T follicular helper cell (primary cell): ENCODE results near the gene CDH19.
"Not testable (repeated sequence)": the region's sequence is repeated elsewhere in the genome, so short reads cannot be mapped to it uniquely, and the experiment has no call there.

Source experiments
- DNase-seq: peaks from one replicate; pipeline ENCODE4 v3.0.0-alpha.2; 2020; ENCODE audit warnings: low read depth

CDH19 gene

DNA sequence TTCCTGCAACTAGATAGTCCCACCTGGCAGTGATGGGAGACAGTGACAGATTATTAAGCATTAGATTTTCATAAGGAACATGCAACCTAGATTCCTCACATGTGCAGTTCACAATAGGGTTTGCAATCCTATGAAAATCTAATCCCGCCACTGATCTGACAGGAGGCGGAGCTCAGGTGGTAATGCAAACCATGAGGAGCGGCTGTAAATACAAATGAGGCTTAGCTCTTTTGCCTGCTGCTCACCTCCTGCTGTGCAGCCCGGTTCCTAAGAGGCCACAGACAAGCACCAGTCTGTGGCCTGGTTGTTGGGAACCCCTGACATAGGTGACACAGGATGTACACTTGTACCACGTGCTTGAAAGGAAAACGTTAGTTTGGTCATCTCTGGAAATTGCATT, 41.6 kb downstream of the CDH19 start:
- no peak for DNase-seq

GRCh38 chr18:66560094-66560493, 43.8 kb downstream of the CDH19 start:
- no peak for DNase-seq

- DNase-seq: no peak
These were observed 45.1 kb downstream of the CDH19 start for GRCh38 chr18:66558773-66559172.

GRCh38 chr18:66557091-66557490, 46.8 kb downstream of the CDH19 start:
- DNase-seq: no peak

- DNase-seq: no peak
These were observed 48.3 kb downstream of the CDH19 start for GRCh38 chr18:66555585-66555984.

- DNase-seq: no peak
These were observed 50.1 kb downstream of the CDH19 start for GRCh38 chr18:66553824-66554223.

DNA sequence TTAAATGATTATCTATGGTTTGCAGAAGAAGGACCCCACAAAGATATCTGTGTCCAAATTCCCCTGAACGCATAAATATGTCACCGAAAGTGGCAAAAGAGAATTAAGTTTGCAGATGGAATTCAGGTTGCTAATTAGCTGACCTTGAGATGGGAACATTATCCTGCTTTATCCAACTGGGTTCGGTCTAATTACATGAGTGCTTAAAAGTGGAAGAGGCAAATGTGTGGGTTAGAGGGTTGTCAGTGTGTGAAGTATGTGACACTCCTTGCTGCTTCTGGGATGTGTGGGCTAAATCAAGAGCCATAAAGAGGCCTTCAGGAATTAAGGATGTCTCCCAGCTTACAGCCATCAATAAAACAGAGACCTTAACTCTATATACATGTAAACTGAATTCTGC, 53.5 kb downstream of the CDH19 start:
- no peak for DNase-seq

DNA sequence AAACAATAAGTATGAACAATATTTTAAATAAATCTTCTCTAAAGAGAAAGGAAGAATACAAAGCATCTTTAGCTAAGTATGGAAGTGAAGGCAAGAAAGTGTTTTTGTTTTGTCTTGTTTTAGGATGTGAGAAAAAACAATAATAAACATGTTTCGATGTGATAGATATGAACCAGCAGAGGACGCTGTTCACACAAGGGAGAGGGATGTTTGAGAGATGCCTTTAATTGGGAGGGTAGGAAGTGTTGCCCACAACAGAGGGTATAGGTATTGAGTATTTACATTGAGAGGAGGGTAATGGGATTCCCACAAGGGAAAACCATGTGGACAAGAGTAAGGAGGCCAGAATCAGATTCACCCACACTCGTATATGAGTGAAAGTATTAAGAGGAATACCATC, 55.1 kb downstream of the CDH19 start:
- no peak for DNase-seq

DNA sequence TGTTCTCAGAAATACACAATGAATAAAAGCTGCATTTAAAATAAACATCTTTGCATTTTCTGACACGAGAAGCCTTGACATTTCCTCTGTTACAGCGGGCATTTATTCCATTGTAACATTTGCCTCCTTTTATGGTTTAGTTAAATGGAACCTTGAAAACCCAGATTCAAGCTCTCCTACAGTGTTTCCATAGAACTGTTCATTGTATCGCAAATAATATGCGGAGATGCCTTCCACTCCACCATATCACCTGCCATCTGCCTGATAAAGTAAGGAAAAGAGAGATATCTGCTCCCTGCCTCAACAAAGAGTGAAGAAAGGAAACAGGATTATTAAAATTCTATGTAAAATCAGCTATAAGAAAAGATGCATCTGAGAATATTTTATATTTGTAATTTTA, 69.8 kb downstream of the CDH19 start:
- no peak for DNase-seq

GRCh38 chr18:66533693-66534092, 70.2 kb downstream of the CDH19 start:
- DNase-seq: no peak

- no peak for DNase-seq
These were observed 80.5 kb downstream of the CDH19 start for GRCh38 chr18:66523219-66523991.

DNA sequence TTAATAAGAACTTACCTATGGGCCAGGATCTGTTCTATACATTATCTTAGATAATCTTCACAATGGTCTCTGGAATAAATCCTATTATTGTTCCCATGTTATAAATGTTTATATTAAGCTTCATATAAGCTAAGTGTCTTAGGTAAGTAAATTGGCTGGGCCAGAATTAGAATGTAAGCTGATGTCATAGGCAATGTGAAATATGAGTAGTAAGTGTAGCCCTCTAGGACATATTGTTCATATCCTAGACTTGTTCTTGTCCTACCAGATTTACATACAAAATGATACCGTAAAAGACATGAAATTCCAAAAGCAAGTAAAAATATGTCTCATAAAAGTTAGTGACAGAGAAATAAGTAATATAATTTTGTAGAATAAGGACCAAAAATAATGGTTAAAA, 89.9 kb downstream of the CDH19 start:
- no peak for DNase-seq

DNA sequence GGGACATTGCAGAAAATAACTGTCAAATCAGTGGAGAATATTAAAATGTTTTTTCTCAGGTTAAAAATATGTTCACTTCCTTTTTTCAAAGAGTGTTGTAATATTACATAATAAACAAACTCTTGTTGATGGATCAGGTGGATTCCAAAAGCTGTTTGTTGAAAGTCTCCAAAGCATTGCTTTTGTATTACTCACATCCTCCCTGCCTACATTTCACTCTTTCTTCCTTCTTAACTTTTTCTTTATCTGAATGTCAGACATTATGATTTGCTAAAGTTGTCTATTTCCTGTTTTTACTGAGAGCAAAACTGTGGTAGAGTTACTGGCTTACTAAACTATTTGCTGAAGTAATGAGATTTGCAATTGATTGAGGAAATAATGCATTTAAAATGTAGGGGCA, 92.1 kb downstream of the CDH19 start:
- DNase-seq: no peak

- no peak for DNase-seq
These were observed 92.6 kb downstream of the CDH19 start for GRCh38 chr18:66511289-66511688.

GRCh38 chr18:66510357-66511045, 93.4 kb downstream of the CDH19 start:
- DNase-seq: no peak

DNA sequence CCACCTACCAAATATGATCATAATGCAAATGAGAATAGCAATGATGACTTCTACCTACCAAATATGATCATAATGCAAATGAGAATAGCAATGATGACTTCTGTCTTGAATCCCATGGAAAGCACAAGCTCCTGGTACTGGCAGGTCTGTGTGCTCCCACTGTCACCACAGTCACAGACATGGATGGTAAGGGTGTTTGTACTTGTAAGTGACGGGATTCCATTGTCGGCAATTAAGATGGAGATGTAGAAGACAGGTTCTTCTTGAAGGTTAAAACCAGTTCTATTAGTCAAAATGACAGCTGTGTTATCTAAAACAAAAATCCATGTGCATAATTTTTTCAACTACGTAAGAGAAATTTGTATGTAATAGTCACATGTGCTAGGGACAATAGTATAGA, 95.0 kb downstream of the CDH19 start:
- DNase-seq: no peak

- no peak for DNase-seq
These were observed 97.7 kb downstream of the CDH19 start for GRCh38 chr18:66506178-66506577.

GRCh38 chr18:66497351-66497750, 106.5 kb downstream of the CDH19 start:
- DNase-seq: no peak

DNA sequence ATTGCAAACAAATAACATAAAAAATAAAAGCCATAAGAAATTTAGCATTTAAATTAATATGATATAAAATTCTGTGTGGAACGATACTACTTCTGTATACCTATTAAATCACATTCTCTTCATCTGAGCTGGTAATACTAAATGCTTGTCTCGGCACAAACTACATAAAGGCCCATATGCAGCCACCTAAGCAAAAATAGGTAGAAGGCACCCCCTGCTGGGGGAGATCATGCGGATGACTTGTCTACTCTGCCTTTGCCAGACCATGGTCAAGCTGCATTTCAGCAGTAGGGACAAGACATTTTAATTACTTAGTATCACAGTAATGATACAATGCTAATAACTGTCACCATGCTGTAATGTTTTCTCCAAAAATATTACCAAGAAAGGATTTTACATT, 108.0 kb downstream of the CDH19 start:
- DNase-seq: no peak

GRCh38 chr18:66473882-66474281, 130.0 kb downstream of the CDH19 start:
- no peak for DNase-seq

DNA sequence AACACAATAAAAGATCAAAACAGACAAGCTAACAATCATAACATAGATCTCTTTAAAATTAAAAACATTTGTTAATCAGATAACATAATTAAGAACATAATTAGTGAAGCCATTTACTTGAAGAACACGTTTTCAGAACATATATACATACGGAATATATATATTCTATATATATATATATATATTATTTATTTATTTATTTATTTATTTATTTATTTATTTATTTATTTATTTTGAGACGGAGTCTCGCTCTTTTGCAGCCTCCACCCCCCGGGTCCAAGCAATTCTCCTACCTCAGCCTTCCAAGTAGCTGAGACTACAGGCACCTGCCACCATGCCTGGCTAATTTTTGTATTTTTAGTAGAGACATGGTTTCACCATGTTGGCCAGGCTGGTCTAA, 137.7 kb downstream of the CDH19 start:
- not testable (repeated sequence) for DNase-seq

DNA sequence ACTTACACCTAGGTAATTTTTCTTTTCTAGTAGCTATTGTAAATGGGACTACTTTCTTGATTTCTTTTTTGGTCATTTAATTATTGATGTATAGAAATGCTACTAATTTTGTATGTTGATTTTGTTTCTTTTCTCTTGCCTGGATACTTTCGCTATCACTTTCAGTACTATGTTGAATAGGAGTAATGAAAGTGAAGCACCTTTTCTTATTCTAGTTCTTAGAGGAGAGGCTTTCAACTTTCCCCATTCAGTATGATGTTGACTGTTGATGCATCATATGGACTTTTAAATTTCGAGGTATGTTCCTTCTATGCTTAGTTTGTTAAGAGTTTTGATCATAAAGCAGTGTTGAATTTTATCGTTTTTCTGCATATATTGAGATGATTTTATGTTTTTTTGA, 142.5 kb downstream of the CDH19 start:
- DNase-seq: no peak

GRCh38 chr18:66457245-66457644, 146.6 kb downstream of the CDH19 start:
- no peak for DNase-seq
